ENCODE results near the gene DHRSX. TPM values are rescaled to one million over a fixed set of nuclear protein-coding genes. Genes with fewer than 3 reads are reported as not detected.

The DHRSX gene
- total and polyA plus RNA-seq, 3 donors from 2014 or later: 15.3 to 31.3 (median 29.2) TPM

DNA sequence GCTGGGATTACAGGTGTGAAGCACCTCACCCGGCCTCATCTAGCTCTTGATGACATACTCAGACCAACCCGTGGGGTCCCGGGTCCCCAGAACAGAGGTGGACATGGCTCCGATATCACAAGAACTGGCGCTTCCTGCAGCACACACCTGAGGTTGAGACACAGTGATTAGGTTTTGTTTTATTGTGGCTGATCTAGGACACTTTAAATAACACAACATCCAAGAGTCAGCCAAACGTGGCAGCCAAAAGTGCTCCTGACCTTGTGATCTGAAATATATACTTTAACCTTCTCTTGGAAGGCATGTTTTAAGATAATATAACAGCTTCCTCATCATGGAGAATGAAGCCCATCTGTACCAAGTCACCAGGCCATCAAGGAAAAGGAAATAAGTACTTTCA, 198.9 kb downstream of the DHRSX start:
- WGBS, 2 donors: 89 to 92% methylated on average over 5 of the region's 6 CpGs
- H3K4me1 ChIP-seq: peaks cover 3% of the 10 kb centered on the region
- TF ChIP-seq, protein P1, sequence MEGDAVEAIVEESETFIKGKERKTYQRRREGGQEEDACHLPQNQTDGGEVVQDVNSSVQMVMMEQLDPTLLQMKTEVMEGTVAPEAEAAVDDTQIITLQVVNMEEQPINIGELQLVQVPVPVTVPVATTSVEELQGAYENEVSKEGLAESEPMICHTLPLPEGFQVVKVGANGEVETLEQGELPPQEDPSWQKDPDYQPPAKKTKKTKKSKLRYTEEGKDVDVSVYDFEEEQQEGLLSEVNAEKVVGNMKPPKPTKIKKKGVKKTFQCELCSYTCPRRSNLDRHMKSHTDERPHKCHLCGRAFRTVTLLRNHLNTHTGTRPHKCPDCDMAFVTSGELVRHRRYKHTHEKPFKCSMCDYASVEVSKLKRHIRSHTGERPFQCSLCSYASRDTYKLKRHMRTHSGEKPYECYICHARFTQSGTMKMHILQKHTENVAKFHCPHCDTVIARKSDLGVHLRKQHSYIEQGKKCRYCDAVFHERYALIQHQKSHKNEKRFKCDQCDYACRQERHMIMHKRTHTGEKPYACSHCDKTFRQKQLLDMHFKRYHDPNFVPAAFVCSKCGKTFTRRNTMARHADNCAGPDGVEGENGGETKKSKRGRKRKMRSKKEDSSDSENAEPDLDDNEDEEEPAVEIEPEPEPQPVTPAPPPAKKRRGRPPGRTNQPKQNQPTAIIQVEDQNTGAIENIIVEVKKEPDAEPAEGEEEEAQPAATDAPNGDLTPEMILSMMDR (IDR thresholded peaks at IDR 0.05): no peak
- TF ChIP-seq POLR2A (IDR thresholded peaks at IDR 0.05): no peak
- no peaks in the 10 kb centered on the region for H3K9me3 ChIP-seq
- H3K27me3 ChIP-seq: no peaks in the 10 kb centered on the region
- no peak overlapping the region for H3K27ac ChIP-seq
- no peak for DNase-seq
- no peak overlapping the region for H3K4me3 ChIP-seq
- intact Hi-C loops (cut with DNase I; ENCODE audit: low total_unique reads): no loop called here
- no peaks in the 10 kb centered on the region for H3K36me3 ChIP-seq (ENCODE audit: low read depth, missing control alignments)

DNA sequence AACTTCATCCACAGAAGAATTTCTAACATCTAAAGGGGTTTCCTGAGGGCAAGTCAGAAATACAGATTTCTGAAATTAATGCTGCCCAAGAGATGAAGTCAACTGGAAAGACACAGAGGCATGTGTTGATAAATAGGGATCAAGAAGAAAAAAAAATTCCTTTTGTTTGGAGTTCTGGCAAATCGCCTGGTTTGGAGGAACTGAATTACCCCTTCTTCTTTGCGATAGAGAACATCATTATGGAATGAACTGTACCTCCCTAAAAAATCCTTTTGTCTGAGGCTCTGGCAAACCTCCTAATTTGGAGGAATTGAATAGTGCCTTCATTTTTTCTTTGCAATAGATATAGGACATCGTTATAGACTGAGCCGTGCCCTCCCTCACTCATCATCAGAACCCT, 200.9 kb downstream of the DHRSX start:
- no peak for DNase-seq
- 41 to 52% methylated on average over 4 of the region's 4 CpGs for WGBS, 2 donors
- Histone ChIP-seq H3K27me3 (no peaks in the 10 kb centered on the region), H3K9me3 (no peaks in the 10 kb centered on the region), H3K4me3 (no peak overlapping the region), H3K4me1 (peaks cover 3% of the 10 kb centered on the region), H3K36me3 (ENCODE audit: low read depth, missing control alignments) (no peaks in the 10 kb centered on the region), H3K27ac (no peak overlapping the region)
- TF ChIP-seq POLR2A (IDR thresholded peaks at IDR 0.05): no peak
- TF ChIP-seq, protein P1 (IDR thresholded peaks at IDR 0.05): no peak
- intact Hi-C loops (cut with DNase I; ENCODE audit: low total_unique reads): no loop called here

DNA sequence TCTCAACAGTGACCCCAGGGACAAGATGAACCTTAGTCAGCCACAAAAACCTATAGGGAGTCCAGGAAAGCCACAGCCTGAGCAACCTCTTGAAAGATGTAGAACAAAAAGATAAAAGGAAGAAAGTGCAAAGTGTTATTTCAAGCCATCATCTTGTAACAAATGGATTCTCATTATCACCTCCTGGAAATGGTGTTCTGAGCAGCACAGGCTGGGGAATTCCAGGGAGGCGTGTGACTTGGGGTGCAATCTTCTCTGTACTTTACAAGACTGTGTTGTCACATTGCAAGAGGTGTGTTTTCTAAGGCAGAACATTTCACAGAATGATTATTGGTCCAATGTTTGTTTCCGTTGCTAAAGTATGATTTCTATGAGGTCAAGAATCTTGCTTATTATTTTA, 214.0 kb downstream of the DHRSX start:
- H3K4me1 ChIP-seq: no peaks in the 10 kb centered on the region
- no peaks in the 10 kb centered on the region for H3K36me3 ChIP-seq (ENCODE audit: low read depth, missing control alignments)
- no peaks in the 10 kb centered on the region for H3K9me3 ChIP-seq
- H3K4me3 ChIP-seq: no peak overlapping the region
- H3K27ac ChIP-seq: no peak overlapping the region
- DNase-seq: no peak
- intact Hi-C loops (cut with DNase I; ENCODE audit: low total_unique reads): no loop called here
- TF ChIP-seq, protein P1 (IDR thresholded peaks at IDR 0.05): no peak
- no peak for TF ChIP-seq POLR2A (IDR thresholded peaks at IDR 0.05)
- H3K27me3 ChIP-seq: no peaks in the 10 kb centered on the region
- 74 to 86% methylated on average over 2 of the region's 2 CpGs for WGBS, 2 donors

DNA sequence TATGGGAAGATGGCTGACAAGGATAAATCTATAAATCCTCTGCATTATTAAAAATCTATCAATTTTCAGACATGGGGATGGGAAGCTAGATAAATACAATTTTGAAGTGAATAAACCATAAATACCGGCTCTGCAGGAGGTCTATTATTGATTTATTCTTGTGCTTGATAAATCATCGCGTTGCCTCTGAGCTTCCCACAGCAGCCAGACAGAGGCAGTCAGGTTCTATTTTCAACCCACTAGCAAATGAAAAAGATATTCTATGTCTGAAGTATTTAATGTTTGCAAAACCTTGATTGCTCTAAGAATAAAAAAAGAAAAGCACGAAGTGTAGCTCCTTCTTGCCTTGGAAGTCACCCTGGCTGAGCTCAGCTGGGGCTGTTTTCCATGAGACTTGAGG, 216.2 kb downstream of the DHRSX start:
- Histone ChIP-seq H3K36me3 (ENCODE audit: low read depth, missing control alignments) (no peaks in the 10 kb centered on the region), H3K4me3 (no peak overlapping the region), H3K4me1 (no peaks in the 10 kb centered on the region), H3K9me3 (no peaks in the 10 kb centered on the region), H3K27me3 (no peaks in the 10 kb centered on the region), H3K27ac (no peak overlapping the region)
- no peak for DNase-seq
- TF ChIP-seq, protein P1 (IDR thresholded peaks at IDR 0.05): no peak
- no peak for TF ChIP-seq POLR2A (IDR thresholded peaks at IDR 0.05)
- intact Hi-C loops (cut with DNase I; ENCODE audit: low total_unique reads): no loop called here
- 81 to 87% methylated on average over 4 of the region's 4 CpGs for WGBS, 2 donors

DNA sequence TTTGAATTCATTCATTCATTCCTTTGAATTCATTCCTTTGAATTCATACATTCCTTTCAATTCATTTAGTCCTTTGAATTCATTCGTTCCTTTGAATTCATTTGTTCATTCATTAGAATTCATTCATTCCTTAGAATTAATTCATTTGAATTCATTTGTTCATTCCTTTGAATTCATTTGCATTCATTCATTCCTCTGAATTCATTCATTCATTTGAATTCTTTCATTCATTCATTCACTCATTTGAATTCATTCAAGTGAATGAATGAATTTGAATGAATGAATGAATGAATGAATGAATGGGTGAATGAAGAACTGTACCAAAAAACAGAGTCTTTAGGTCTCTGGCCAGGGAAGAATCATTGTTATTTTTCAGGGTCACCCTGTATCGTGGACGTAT, 216.6 kb downstream of the DHRSX start:
- Histone ChIP-seq H3K27me3 (no peaks in the 10 kb centered on the region), H3K4me3 (no peak overlapping the region), H3K9me3 (no peaks in the 10 kb centered on the region), H3K27ac (no peak overlapping the region), H3K36me3 (ENCODE audit: low read depth, missing control alignments) (no peaks in the 10 kb centered on the region), H3K4me1 (no peaks in the 10 kb centered on the region)
- no peak for TF ChIP-seq POLR2A (IDR thresholded peaks at IDR 0.05)
- TF ChIP-seq, protein P1 (IDR thresholded peaks at IDR 0.05): no peak
- no peak for DNase-seq
- WGBS, 2 donors: 79 to 83% methylated on average over 3 of the region's 3 CpGs
- intact Hi-C loops (cut with DNase I; ENCODE audit: low total_unique reads): no loop called here

All from testis (tissue), 3 donors.